DMS53 treated with DMSO at 0.1 percent for 48 hours (cell line): ENCODE results near the gene TTLL8.

Experiments used
- DNase-seq: peaks from one replicate; lab custom pipeline; 2025; ENCODE audit not compliant: unreplicated experiment; lab: John Stamatoyannopoulos, UW

Gene TTLL8

GRCh38 chr22:50022171-50022819 is 35.8 kb downstream of the TTLL8 start:
- no peak for DNase-seq

- DNase-seq = no peak
Measured at GRCh38 chr22:50020606-50021005, 37.5 kb downstream of the TTLL8 start.

- no peak for DNase-seq
Measured at GRCh38 chr22:50019316-50019715, 38.8 kb downstream of the TTLL8 start.

DNA sequence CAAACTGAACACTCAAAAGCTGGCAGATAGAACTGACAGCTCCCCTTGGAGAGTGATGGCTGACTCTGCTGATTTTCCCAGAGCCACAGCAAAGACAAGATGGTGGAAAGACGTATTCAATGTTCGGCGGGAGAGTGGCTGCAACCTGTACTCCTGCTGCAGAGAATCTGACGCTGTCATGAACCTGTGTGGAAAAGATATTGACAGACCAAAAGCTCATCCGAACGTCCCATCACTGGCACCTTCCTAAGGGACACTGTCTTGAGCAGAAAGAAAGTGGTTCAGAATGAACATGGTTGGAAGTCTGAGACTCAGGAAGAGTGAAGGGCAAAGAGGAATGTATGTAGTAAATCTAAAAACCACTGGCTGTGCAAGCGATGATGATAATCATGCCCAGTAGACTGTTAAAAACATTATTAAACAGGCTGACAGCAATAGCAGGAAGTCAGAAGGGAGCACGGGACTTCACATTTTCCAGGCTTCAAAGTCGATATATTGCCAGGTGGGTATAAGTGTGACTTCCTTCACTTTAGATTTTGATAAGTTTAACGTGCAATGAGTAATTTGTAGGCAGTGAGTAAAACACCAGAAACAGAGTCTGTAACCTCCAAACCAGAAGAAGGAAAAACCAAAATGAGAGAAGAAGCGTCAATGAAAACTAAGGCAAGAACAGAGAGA is 39.4 kb downstream of the TTLL8 start:
- no peak for DNase-seq

- DNase-seq = no peak
Measured at GRCh38 chr22:50017701-50018224, 40.3 kb downstream of the TTLL8 start.

GRCh38 chr22:50016988-50017700 is 41.0 kb downstream of the TTLL8 start:
- no peak for DNase-seq

GRCh38 chr22:50016308-50016987 is 41.6 kb downstream of the TTLL8 start:
- no peak for DNase-seq

DNA sequence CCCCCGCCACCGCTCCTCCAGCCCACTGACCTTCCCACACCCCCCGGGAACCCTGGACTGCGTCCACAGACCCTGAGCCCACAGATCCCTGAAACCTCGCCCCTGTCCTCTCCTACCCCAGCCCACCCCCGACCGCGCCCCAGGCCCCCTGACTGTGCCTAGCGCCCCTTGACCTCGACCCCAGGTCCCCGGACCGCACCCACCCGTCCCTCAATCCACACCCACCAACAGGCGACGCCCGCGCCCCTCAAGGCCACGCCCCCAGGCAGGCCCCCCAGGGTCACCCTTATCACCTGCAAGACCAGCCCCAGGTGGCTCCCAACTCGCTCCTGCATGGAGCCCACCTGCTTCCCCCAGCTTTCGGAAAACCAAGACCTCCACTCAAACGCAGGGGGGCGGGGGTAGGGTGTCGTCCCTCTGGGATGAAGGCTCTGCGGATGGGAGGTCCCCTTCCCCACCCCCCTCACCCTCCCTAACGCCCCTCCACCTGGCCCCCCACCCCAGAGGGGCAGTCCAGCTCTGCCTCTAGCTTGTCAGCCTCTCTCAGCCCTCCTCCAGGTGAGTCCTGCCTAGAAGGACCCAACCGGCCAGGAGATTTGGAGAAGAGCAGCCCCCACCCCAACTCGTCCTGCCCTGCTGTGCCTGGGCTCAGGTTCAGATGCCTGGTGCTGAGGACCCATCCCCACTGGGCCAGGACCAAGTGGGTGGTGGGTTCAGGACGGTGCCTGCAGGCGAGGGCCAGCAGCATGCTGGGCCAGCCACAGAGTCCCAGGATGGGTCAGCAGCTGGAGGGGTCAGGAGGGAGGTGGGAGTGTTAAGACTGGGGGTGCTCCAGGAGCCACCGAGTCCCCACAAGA is 42.4 kb downstream of the TTLL8 start:
- DNase-seq = no peak

DNA sequence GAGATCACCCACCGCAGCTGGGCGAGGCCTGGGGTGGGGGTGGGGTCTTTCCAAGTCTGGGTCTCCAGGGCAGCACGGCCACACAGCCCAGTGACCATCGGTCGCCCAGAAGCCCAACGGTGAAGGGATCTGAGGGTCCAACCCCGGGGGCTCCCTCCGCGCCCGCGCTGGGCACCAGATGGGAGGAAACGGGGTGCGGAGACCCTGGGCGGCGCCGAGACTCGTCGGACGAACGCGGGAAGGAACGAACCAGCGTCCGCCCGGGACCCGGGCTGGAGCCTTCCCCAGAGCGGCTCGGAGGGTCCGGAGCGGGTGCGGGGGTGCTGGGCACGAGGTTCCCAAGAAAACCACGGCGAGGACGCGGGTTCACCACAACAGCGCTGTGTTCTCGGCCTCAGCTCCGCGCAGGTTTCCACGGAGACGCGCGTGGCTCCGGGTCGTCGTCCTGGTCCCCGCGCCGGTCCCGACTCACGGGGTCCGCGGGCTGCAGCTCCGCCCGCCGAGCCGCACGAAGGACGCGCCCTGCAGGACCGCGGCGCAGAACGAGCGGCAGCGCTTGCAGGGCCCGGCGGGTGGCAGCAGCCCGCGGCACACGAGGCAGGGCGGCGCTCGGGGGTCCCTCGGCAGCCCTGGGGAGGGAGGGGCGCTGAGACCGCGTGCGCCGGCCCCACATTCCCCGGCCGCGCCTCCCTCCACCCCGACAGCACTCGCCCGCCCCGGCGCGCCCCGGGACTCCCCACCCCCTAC is 43.3 kb downstream of the TTLL8 start:
- DNase-seq = no peak

DNA sequence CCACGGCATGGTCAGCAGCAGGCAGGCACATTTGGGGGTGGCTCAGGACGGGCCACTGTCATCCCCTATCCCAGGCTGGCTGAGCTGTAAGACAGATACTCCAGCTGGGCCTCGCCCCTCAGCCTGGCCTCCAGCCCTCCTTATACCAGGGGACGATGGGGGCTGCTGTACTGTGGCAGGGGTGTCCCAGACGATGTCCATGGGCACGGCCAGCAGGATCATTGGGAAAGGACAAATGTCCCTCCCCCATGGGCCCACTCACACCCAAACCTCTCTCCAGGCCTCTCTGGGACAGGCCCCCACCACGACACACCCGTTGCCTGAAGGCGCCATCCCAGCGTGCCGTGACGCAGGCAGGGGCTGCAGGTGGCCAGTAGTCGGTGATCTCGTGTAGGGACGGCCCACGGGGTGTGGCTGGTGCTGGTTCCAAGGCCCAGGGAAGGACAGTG is 44.0 kb downstream of the TTLL8 start:
- DNase-seq = no peak

DNA sequence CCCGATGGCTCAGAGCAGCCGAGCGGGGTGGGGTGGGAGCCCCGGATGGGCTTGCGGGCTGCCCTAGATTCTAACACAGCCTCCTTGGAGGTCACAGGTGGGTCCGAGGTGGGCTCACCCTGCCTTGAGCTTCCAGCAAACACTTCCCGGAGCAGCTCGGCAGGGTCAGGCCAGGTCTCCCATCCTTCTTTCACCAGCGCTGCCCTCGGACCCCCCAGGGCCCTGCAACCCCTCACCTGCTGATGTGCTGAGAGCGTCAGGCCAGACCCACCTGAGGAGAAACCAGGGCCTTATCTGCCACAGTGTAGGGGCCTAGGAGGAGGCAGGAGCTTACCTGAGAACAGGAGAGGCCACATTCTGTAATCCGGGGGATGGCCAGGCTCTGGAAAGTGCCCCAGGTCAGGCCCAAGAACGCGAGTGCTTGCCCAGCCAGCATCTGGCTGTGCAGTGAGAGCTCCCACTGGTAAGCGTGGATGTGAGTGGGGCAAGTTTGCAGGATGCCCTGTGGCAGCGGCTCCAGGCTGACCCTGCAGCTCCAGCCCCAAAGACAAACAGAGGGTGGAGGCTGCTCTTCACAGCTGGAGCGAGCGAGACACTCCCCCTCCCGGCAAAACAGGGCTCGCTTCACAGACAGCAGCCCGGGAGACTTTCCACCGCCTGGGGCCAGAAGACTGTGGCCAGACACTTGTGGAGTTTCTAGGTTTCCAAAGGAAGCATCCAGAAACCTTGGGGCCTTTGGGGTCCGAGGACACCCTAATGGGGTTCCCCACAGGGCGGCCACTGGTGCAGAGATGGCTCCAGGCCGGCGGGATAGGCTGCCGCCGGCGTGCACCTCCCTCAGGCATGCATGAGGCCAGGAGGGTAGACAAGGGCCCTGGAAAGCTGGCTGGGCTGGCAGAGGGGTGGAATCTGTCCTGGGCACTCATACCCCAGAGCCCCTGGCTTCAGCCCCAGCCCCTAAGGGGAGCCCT is 45.6 kb downstream of the TTLL8 start, which contains the start of gene IL17REL:
IL17REL (minus strand) TSS at position 555 of the 971 bp plus-strand sequence; CDS start at position 436, 119 bp downstream.
- DNase-seq = peak; percentile 5

DNA sequence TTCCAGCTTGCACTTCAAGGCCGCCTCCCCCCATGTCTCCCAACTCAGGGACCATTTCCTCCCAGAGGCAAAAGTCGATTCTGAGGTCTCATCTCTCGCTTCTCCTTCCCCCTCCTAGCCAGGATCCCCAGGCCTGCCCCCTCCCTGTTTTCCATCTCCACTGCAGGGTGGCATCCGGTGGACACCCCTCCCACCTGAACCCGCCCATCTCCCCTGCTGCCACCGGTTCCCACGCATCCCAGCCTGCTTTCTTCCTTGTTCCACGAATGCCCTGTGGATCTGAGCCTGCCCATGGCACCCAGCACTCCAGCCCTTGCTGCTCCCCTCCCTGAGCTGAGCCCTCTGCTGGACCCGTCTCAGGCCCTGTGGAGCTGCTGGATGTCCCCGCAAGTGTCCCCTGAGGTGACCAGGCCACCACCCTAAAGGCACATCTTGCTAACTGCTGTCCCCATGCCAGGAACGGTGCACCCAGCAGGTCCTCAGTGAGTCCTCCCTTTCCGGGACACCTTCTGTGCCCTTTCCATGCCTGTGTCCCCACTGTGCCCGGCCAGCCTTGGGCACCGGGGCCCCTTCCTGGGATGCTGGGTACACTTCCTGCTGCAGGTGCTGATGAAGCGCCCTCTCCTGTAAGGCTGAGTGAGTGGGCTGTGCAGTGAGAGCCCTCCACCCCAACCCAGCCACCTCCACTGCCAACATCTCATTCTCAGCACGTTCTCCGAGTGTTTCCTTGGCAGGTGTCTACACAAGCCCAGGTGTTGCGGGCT is 46.5 kb downstream of the TTLL8 start:
- no peak for DNase-seq

GRCh38 chr22:50010676-50011446 is 47.2 kb downstream of the TTLL8 start:
- DNase-seq = no peak

DNA sequence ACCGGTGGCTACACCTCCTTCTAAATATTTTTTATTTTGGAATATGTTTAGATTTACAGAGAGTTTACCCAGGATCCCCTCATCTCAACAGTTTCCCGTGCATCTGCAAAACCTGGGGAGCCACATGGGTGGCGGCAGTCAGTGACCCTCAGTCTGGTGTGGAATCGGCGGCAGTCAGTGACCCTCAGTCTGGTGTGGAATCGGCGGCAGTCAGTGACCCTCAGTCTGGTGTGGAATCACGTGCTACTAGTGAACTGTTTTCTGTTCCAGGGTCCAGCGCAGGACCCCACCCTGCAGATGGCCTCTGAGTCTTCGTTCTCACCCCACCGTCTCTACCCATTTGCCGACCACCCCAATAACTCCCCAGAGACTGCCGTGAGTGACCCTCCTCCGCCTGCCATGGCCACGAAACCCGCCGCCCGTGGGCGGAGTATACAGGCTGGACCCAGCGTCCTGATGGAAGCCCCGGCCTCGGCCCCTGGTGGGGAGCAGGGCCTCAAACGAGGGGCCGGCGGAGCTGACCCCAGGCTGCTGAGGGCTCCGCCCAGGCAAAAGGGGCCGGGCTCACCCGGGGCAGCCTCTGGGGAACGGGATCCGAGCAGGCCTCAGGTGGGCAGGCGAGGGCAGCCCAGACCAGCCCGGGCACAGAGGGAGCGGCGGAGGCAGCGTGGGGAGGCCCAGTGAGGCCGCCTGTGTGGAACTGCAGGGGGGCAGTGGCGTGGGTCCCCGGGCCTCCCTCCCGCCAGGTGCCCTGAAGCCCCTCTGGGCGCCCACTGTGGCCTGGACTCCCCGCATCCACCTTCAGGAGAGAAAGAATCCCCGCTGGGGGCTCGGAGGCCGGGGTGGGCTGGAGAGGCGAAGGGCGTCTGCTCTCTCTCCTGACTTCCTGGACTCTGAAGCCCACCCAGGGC is 48.1 kb downstream of the TTLL8 start:
- no peak for DNase-seq

DNA sequence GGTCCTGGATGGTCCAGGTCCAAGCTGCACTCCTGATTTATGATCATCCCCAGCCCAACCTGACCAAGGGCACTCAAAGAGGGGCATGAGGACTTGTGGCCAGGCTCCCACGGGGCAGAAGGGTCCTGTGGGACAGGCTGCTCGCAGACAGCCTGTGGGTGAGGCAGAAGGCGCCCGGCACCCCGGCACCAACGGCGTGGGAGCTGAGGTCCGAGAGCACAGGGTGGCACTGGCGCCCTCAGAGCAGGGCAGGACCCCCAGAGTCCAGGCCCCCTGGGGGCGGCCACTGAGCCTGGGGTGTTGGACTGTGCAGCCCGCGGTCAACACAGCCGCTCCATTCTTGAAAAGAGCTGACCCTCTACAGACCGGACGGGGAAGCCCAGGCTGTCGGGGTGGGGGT is 48.8 kb downstream of the TTLL8 start:
- DNase-seq = no peak
